ENCODE results near the gene SEC14L3.
"Not testable (repeated sequence)": the region's sequence is repeated elsewhere in the genome, so short reads cannot be mapped to it uniquely, and the experiment has no call there.

SEC14L3 gene

DNA sequence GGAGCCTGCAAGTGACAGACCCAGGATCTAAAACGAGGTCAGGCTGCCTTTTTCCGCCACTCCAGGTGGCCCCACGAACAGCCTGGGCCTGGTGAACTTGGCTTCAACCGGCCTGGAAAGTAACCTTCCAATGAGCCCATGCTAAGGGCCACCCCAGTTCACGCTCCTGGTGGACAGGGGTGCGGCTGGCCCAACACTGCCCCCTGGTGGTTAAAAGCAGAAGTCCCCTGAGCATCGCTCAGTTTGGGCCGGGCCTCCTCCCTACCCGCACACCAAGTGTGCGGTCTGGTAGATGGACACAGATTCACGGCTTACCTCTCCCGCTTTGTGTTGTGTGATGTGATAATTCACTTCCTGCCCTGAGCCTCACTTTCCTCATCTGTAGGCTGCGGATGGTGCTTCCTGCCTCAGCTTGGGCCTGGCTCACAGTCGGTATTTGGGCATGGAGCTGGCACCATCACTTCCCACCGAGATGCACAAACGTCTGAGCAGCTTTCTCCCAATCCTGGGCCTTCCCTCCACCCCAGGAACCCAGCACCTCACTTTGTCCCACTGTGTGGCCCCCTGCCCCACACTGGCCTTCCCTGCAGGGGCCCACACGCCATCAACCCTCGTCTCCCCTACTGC is 13.7 kb upstream of the SEC14L3 start:
- peak; percentile 62 for DNase-seq

GRCh38 chr22:30483169-30483568 is 11.4 kb upstream of the SEC14L3 start:
- no peak for DNase-seq

- DNase-seq = no peak
Observed at GRCh38 chr22:30481711-30482110, 9.9 kb upstream of the SEC14L3 start.

DNA sequence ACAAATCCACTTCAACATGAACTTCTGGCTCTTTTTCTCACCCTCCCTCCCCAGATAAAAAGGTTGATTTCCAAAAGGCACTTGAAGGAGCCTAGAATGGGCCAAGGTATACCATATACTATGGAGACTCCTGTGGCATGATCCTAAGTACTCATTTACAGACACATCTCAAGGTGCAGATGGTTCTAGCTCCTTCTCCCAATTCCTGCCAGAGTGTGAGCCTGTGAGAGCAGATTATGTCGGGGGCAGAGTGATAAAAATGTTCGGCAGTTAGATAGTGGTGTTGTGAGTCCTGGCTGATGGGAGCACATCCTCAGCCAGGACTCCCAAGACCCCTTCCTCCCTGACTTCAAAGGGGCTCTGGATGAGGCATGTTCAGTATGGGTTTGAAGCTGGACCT is 8.2 kb upstream of the SEC14L3 start:
- DNase-seq = no peak

GRCh38 chr22:30474683-30475424 is 3.0 kb upstream of the SEC14L3 start:
- DNase-seq = no peak

DNA sequence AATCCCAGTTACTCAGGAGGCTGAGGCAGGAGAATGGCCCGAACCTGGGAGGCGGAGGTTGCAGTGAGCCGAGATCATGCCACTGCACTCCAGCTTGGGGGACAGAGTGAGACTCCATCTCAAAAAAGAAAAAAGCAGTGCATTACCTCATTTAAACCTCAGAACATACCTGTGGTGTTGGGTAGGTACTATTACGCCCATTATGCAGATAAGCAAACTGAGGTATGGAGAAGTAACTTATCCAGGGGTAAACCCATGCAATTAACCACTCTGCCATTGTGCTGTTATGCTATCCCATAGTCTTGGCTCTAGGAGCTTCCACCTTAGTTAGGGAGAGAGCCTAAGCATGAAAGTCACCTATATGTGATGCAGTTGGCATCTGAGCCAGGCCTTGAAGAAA is 2.3 kb upstream of the SEC14L3 start:
- no peak for DNase-seq

DNA sequence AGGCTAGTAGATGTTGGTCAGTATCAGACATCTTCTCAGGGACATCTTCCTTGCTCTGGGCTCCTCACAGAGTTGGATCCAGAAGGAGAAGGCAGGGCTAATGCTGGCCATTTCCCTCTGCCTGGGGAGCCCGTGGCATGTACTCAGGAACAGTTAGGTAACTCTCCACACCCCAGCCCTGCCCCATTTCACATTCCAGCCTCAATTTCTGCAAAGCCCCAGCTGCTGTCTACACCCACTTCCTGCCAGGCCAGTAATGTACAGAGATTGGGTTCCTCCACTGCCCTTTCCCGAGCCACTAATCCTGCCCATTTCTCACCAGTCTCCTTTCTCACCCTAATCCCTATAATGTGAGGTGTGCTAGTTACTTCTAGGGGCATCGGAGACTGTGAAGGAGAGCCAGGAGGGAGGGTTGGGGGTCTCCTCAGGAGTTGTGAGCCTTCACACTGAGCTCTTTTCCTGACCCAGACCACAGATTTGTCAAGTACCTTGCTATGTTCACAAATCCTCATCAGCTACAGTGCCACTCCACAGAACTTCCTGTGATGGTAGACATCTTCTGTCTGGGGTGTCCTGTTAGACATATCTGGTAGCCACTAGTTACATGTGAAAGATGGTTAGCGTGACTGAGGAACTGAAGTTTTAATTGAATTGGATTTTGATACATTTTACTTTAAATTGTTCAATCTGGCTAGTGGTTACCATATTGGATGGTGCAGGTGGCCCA is 1.3 kb upstream of the SEC14L3 start:
- DNase-seq = no peak

DNA sequence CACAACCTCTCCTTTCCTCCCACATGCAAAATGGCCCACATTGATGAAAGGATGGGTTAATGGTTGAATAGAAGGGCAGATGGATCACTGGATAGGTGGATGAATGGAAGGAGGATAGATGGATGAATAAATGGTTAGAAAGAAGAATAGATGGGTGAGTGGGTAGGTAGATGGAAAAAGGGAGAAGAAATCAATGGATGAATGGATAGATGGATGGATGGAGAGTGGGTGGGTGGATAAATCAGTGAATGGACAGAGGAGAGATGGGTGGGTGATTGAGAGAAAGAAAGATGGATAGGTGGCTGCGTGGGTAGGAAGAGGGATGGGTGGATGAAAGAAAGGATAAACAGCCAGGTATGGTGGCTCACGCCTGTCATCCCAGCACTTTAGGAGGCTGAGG is 1.2 kb downstream of the SEC14L3 start:
- DNase-seq = no peak

- no peak for DNase-seq
Observed at GRCh38 chr22:30469165-30469564, 2.7 kb downstream of the SEC14L3 start.

GRCh38 chr22:30460555-30460954 is 11.3 kb downstream of the SEC14L3 start:
- not testable (repeated sequence) for DNase-seq

GRCh38 chr22:30460147-30460546 is 11.7 kb downstream of the SEC14L3 start:
- no peak for DNase-seq

DNA sequence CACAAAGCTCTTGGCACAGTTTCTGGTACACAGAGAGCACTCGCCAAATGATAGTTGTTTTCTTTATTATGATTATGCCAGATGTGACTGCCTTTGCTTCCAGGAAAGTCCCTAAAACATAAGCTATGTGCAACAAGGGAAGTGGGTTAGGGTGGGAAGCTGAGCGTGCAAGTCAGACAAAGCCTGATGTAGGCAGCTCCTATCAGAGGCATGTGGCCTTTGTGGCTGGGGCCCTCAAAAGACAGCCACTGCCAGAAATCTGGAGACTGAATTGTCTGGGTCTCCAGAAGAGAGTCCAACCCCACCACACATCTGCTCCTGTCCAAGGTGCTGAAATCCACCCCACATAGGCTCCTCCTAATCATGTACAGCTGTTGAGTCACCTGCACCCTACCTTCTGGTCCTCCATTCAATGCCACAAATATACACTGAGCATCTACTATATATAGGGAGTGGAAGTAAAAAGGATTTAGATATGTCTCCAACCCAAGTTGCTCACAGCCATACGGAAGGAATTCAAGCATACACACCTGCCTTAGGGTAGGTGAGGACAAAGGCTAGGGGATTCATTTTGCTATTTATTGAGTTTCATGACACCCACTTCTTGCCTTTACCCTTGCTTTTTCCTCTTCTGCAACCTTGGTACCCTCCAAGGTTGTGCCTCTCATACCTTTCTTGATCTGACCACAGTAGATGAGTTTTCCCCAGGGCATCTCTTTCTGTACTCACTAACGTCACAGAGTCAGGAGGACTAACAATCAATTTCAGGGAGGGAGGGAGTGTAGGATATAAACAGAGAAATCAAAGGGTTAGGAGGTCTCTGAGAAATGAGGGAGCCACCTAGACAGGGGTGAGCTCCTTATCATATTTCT is 12.4 kb downstream of the SEC14L3 start:
- DNase-seq = no peak

DNA sequence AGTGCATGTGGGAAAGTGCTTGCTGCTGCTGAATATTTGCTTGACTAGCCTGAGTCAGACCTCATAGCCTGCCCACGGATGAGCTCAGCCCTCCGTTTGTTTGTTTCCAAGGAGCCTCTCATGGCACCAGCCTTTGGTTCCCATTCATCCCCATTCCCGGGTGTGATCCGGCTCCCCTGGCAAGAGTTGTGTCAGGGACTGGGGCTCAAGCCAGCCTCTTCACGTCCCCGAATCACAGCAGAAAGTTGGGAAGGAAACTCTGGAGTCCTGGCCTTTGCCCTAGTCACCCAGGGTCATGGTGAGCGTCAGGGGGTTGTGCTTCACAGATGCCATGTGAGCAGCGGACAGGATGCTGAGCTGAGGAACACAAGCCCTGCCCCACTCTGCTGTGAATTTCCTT is 13.8 kb downstream of the SEC14L3 start:
- no peak for DNase-seq

GRCh38 chr22:30455075-30455840 is 16.6 kb downstream of the SEC14L3 start:
- DNase-seq = no peak

- peak; percentile 55 for DNase-seq
Observed at GRCh38 chr22:30453731-30454510, 17.9 kb downstream of the SEC14L3 start.

- no peak for DNase-seq
Observed at GRCh38 chr22:30452861-30453260, 19.0 kb downstream of the SEC14L3 start.

GRCh38 chr22:30451488-30451887 is 20.3 kb downstream of the SEC14L3 start:
- not testable (repeated sequence) for DNase-seq

DNA sequence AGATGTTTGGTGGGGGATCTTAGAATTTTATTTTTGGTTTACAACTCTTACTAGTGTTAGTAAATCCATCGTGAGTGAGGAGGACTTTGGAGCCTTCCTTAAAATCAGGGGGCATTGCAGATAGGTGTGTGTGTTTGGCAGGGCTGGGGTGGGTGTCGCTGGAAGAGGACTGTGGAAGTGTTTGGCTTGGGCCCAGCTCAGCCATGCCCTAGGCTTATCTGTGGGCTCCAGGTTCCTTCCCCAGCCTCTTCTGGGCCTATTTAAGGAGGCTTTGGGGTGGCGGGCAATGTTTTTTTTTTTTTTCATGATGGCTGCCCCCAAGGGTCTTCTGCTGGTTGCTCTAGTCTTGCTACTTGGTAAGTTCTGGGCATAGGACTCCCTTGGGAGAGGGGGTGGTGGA is 24.2 kb downstream of the SEC14L3 start:
- DNase-seq = no peak

- no peak for DNase-seq
Observed at GRCh38 chr22:30445438-30446145, 26.2 kb downstream of the SEC14L3 start.

- DNase-seq = no peak
Observed at GRCh38 chr22:30444632-30445437, 27.0 kb downstream of the SEC14L3 start.
